ENCODE data around the gene MAST2. TPM values are rescaled to one million over a fixed set of nuclear protein-coding genes. Genes with fewer than 3 reads are reported as not detected.

MAST2 gene
- total RNA-seq, 1 experiment from 2014 or later, result 41.9 TPM

DNA sequence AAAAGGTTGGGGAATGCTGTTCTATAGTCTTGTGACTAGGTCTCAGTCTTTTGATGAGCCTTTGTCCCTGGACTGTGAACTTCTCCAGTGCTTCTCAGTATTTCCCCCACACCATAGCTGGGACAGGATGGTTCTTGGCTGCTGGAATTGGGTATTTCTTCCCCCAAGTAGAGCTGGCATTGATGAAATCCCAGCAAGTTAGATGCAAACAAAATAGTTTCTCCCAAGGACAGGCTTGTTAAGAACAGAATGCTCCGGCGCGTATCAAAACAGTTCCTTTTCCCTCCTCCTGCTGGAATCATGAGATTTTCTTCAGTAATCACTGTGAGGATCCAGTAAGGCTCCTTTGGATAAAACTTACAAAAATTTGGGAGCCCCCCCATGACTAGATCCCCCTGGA lies 166.5 kb downstream of the MAST2 start:
- intact Hi-C loops (cut with micrococcal nuclease), result no loop called here
- CTCF ChIA-PET, result no interaction called here
- no peaks in the 10 kb centered on the region for H4K20me1 ChIP-seq (ENCODE audit: insufficient read depth)
- RAD21 ChIA-PET (ENCODE audit: low non-redundant PET in 1 of 2, low total read pairs in 2 of 2, uncharacterized antibody in 2 of 2, unreplicated experiment in 2 of 2), result no interaction called here
- POLR2A ChIA-PET, result no interaction called here
- H3K9ac ChIP-seq (ENCODE audit: low read length), result no peak overlapping the region
- no peak for DNase-seq (ENCODE audit: low read depth, low spot score)
- H3K4me2 ChIP-seq (ENCODE audit: low read length), result no peak overlapping the region
- no peak for TF ChIP-seq ZNF274 (IDR thresholded peaks at IDR 0.05; ENCODE audit: low read depth, low read length)
- TF ChIP-seq ZFX (IDR thresholded peaks at IDR 0.05), result no peak
- TF ChIP-seq CBX3 (IDR thresholded peaks at IDR 0.05; ENCODE audit: low read depth), result no peak
- TF ChIP-seq TCF7L2 (IDR thresholded peaks at IDR 0.05; ENCODE audit: borderline replicate concordance, extremely low read depth, insufficient read depth, insufficient read length), result no peak
- TF ChIP-seq, protein P1, sequence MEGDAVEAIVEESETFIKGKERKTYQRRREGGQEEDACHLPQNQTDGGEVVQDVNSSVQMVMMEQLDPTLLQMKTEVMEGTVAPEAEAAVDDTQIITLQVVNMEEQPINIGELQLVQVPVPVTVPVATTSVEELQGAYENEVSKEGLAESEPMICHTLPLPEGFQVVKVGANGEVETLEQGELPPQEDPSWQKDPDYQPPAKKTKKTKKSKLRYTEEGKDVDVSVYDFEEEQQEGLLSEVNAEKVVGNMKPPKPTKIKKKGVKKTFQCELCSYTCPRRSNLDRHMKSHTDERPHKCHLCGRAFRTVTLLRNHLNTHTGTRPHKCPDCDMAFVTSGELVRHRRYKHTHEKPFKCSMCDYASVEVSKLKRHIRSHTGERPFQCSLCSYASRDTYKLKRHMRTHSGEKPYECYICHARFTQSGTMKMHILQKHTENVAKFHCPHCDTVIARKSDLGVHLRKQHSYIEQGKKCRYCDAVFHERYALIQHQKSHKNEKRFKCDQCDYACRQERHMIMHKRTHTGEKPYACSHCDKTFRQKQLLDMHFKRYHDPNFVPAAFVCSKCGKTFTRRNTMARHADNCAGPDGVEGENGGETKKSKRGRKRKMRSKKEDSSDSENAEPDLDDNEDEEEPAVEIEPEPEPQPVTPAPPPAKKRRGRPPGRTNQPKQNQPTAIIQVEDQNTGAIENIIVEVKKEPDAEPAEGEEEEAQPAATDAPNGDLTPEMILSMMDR (IDR thresholded peaks at IDR 0.05 in 2 of 3, conservative IDR thresholded peaks at IDR 0.05 in 1 of 3; ENCODE audit: borderline replicate concordance in 1 of 3, insufficient read depth in 1 of 3, low read depth in 2 of 3, low read length in 2 of 3), result no peak
- TF ChIP-seq POLR2A (IDR thresholded peaks at IDR 0.05; ENCODE audit: borderline replicate concordance, extremely low read depth, insufficient read depth, insufficient read length), result no peak
- TF ChIP-seq RAD21 (IDR thresholded peaks at IDR 0.05; ENCODE audit: low read depth), result no peak
- TF ChIP-seq, protein P2, sequence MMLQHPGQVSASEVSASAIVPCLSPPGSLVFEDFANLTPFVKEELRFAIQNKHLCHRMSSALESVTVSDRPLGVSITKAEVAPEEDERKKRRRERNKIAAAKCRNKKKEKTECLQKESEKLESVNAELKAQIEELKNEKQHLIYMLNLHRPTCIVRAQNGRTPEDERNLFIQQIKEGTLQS (IDR thresholded peaks at IDR 0.05), result no peak
- no peak for TF ChIP-seq EZH2 (IDR thresholded peaks at IDR 0.05)
- TF ChIP-seq EGR1 (IDR thresholded peaks at IDR 0.05; ENCODE audit: low read depth), result no peak
- no peak overlapping the region for H3K4me3 ChIP-seq (replicated peaks in 1 of 2; ENCODE audit: low read depth in 1 of 2, low read length in 2 of 2)
- H3K9me2 ChIP-seq (ENCODE audit: insufficient read depth), result no peaks in the 10 kb centered on the region
- no peaks in the 10 kb centered on the region for H3K27me3 ChIP-seq (ENCODE audit: insufficient read depth, low read length)
- BruUV-seq (replicated peaks), result no TSS peak
- H3K9me3 ChIP-seq (ENCODE audit: control insufficient read depth in 1 of 2, insufficient read depth in 1 of 2, low read depth in 1 of 2, low read length in 2 of 2), result no peaks in the 10 kb centered on the region
- ATAC-seq, result no peak
- 0 out of 2 replicates have a peak, but pooled peaks cover 9% of the 10 kb centered on the region for H3K79me2 ChIP-seq (ENCODE audit: insufficient read depth, low read length)
- no peak overlapping the region for H3K27ac ChIP-seq (ENCODE audit: low read depth, low read length)
- H3K36me3 ChIP-seq (ENCODE audit: control insufficient read depth in 1 of 2, insufficient read depth in 2 of 2, low read length in 2 of 2), result peaks cover 2 to 7% of the 10 kb centered on the region in 2 experiments; a peak in 1 of 4 replicates
- no peaks in the 10 kb centered on the region; a peak in 1 of 4 replicates for H3K4me1 ChIP-seq (ENCODE audit: control insufficient read depth in 1 of 2, insufficient read depth in 2 of 2, low read length in 2 of 2)
- H2AFZ ChIP-seq (ENCODE audit: low read depth, low read length, poor library complexity, severe bottlenecking), result no peak overlapping the region
